ENCODE measurements around the gene CUX1.

The CUX1 gene

GRCh38 chr7:102251531-102252365 lies 434.3 kb downstream of the CUX1 start:
- TF ChIP-seq SUZ12 (IDR thresholded peaks at IDR 0.05; ENCODE audit: extremely low read depth, insufficient read depth, insufficient read length): no peak
- TF ChIP-seq ZNF274 (IDR thresholded peaks at IDR 0.05; ENCODE audit: low read depth, low read length): no peak
- no peak for TF ChIP-seq YY1 (IDR thresholded peaks at IDR 0.05; ENCODE audit: insufficient read depth, insufficient read length)
- no peak overlapping the region for H3K9ac ChIP-seq (ENCODE audit: insufficient read length, low read depth)
- no peak overlapping the region for H3K4me3 ChIP-seq (ENCODE audit: insufficient read length, low read depth)
- H3K36me3 ChIP-seq (ENCODE audit: insufficient read depth, insufficient read length, low read length): peaks cover 10% of the 10 kb centered on the region
- H3K9me3 ChIP-seq (ENCODE audit: insufficient read depth, low read length): no peaks in the 10 kb centered on the region
- no peaks in the 10 kb centered on the region for H3K4me1 ChIP-seq (ENCODE audit: insufficient read depth, insufficient read length)
- no peaks in the 10 kb centered on the region for H3K27me3 ChIP-seq (ENCODE audit: insufficient read depth, insufficient read length)
- DNase-seq (ENCODE audit: low read depth, low spot score): no peak

GRCh38 chr7:102252366-102252982 lies 435.0 kb downstream of the CUX1 start:
- no peaks in the 10 kb centered on the region for H3K9me3 ChIP-seq (ENCODE audit: insufficient read depth, low read length)
- peaks cover 9% of the 10 kb centered on the region for H3K36me3 ChIP-seq (ENCODE audit: insufficient read depth, insufficient read length, low read length)
- DNase-seq (ENCODE audit: low read depth, low spot score): no peak
- no peaks in the 10 kb centered on the region for H3K27me3 ChIP-seq (ENCODE audit: insufficient read depth, insufficient read length)
- H3K4me1 ChIP-seq (ENCODE audit: insufficient read depth, insufficient read length): no peaks in the 10 kb centered on the region
- TF ChIP-seq YY1 (IDR thresholded peaks at IDR 0.05; ENCODE audit: insufficient read depth, insufficient read length): no peak
- TF ChIP-seq SUZ12 (IDR thresholded peaks at IDR 0.05; ENCODE audit: extremely low read depth, insufficient read depth, insufficient read length): no peak
- TF ChIP-seq ZNF274 (IDR thresholded peaks at IDR 0.05; ENCODE audit: low read depth, low read length): no peak
- no peak overlapping the region for H3K4me3 ChIP-seq (ENCODE audit: insufficient read length, low read depth)
- H3K9ac ChIP-seq (ENCODE audit: insufficient read length, low read depth): no peak overlapping the region

GRCh38 chr7:102253066-102253972 lies 435.9 kb downstream of the CUX1 start:
- Histone ChIP-seq H3K9ac (ENCODE audit: insufficient read length, low read depth) (no peak overlapping the region), H3K4me3 (ENCODE audit: insufficient read length, low read depth) (no peak overlapping the region), H3K4me1 (ENCODE audit: insufficient read depth, insufficient read length) (no peaks in the 10 kb centered on the region), H3K27me3 (ENCODE audit: insufficient read depth, insufficient read length) (no peaks in the 10 kb centered on the region), H3K36me3 (ENCODE audit: insufficient read depth, insufficient read length, low read length) (peaks cover 9% of the 10 kb centered on the region), H3K9me3 (ENCODE audit: insufficient read depth, low read length) (no peaks in the 10 kb centered on the region)
- TF ChIP-seq YY1 (IDR thresholded peaks at IDR 0.05; ENCODE audit: insufficient read depth, insufficient read length) (no peak), ZNF274 (IDR thresholded peaks at IDR 0.05; ENCODE audit: low read depth, low read length) (no peak), SUZ12 (IDR thresholded peaks at IDR 0.05; ENCODE audit: extremely low read depth, insufficient read depth, insufficient read length) (no peak)
- DNase-seq (ENCODE audit: low read depth, low spot score): no peak

GRCh38 chr7:102253973-102254370 lies 436.5 kb downstream of the CUX1 start:
- Histone ChIP-seq H3K9ac (ENCODE audit: insufficient read length, low read depth) (no peak overlapping the region), H3K4me3 (ENCODE audit: insufficient read length, low read depth) (no peak overlapping the region), H3K4me1 (ENCODE audit: insufficient read depth, insufficient read length) (peaks cover 4% of the 10 kb centered on the region), H3K36me3 (ENCODE audit: insufficient read depth, insufficient read length, low read length) (peaks cover 6% of the 10 kb centered on the region), H3K27me3 (ENCODE audit: insufficient read depth, insufficient read length) (no peaks in the 10 kb centered on the region), H3K9me3 (ENCODE audit: insufficient read depth, low read length) (no peaks in the 10 kb centered on the region)
- no peak for TF ChIP-seq YY1 (IDR thresholded peaks at IDR 0.05; ENCODE audit: insufficient read depth, insufficient read length)
- DNase-seq (ENCODE audit: low read depth, low spot score): no peak

GRCh38 chr7:102254521-102254920 lies 437.1 kb downstream of the CUX1 start:
- Histone ChIP-seq H3K27me3 (ENCODE audit: insufficient read depth, insufficient read length) (no peaks in the 10 kb centered on the region), H3K4me1 (ENCODE audit: insufficient read depth, insufficient read length) (peaks cover 4% of the 10 kb centered on the region), H3K9me3 (ENCODE audit: insufficient read depth, low read length) (no peaks in the 10 kb centered on the region), H3K36me3 (ENCODE audit: insufficient read depth, insufficient read length, low read length) (peaks cover 4% of the 10 kb centered on the region), H3K4me3 (ENCODE audit: insufficient read length, low read depth) (no peak overlapping the region), H3K9ac (ENCODE audit: insufficient read length, low read depth) (no peak overlapping the region)
- no peak for TF ChIP-seq YY1 (IDR thresholded peaks at IDR 0.05; ENCODE audit: insufficient read depth, insufficient read length)
- no peak for TF ChIP-seq SUZ12 (IDR thresholded peaks at IDR 0.05; ENCODE audit: extremely low read depth, insufficient read depth, insufficient read length)
- no peak for TF ChIP-seq ZNF274 (IDR thresholded peaks at IDR 0.05; ENCODE audit: low read depth, low read length)
- no peak for DNase-seq (ENCODE audit: low read depth, low spot score)

- peaks cover 4% of the 10 kb centered on the region for H3K4me1 ChIP-seq (ENCODE audit: insufficient read depth, insufficient read length)
- no peaks in the 10 kb centered on the region for H3K36me3 ChIP-seq (ENCODE audit: insufficient read depth, insufficient read length, low read length)
- H3K9me3 ChIP-seq (ENCODE audit: insufficient read depth, low read length): no peaks in the 10 kb centered on the region
- H3K4me3 ChIP-seq (ENCODE audit: insufficient read length, low read depth): no peak overlapping the region
- H3K9ac ChIP-seq (ENCODE audit: insufficient read length, low read depth): no peak overlapping the region
- H3K27me3 ChIP-seq (ENCODE audit: insufficient read depth, insufficient read length): no peaks in the 10 kb centered on the region
- no peak for DNase-seq (ENCODE audit: low read depth, low spot score)
- TF ChIP-seq YY1 (IDR thresholded peaks at IDR 0.05; ENCODE audit: insufficient read depth, insufficient read length): no peak
- no peak for TF ChIP-seq SUZ12 (IDR thresholded peaks at IDR 0.05; ENCODE audit: extremely low read depth, insufficient read depth, insufficient read length)
- TF ChIP-seq ZNF274 (IDR thresholded peaks at IDR 0.05; ENCODE audit: low read depth, low read length): no peak
Measured at GRCh38 chr7:102255501-102255900, 438.1 kb downstream of the CUX1 start.

- Histone ChIP-seq H3K9me3 (ENCODE audit: insufficient read depth, low read length) (no peaks in the 10 kb centered on the region), H3K4me3 (ENCODE audit: insufficient read length, low read depth) (no peak overlapping the region), H3K9ac (ENCODE audit: insufficient read length, low read depth) (no peak overlapping the region), H3K36me3 (ENCODE audit: insufficient read depth, insufficient read length, low read length) (no peaks in the 10 kb centered on the region), H3K4me1 (ENCODE audit: insufficient read depth, insufficient read length) (peaks cover 7% of the 10 kb centered on the region), H3K27me3 (ENCODE audit: insufficient read depth, insufficient read length) (no peaks in the 10 kb centered on the region)
- DNase-seq (ENCODE audit: low read depth, low spot score): no peak
- no peak for TF ChIP-seq ZNF274 (IDR thresholded peaks at IDR 0.05; ENCODE audit: low read depth, low read length)
- TF ChIP-seq SUZ12 (IDR thresholded peaks at IDR 0.05; ENCODE audit: extremely low read depth, insufficient read depth, insufficient read length): no peak
- TF ChIP-seq YY1 (IDR thresholded peaks at IDR 0.05; ENCODE audit: insufficient read depth, insufficient read length): no peak
Measured at GRCh38 chr7:102255916-102256315, 438.5 kb downstream of the CUX1 start.

All from NT2/D1 (cell line).